OCI-LY3 (cell line): Measurements from ENCODE around the gene WIZ.

Experiments used
- EZH2phosphoT487 ChIP-seq: fragments of 200-600 bp; shearing (Covaris generic); IDR thresholded peaks from 2 replicates; pipeline ENCODE4 v1.6.1; 2018; ENCODE audit warnings: antibody characterized with exemption, mixed run types, low read depth
- TF ChIP-seq, protein P1 (sequence below): fragments of 200-600, 300-600 bp; sonication (generic); IDR thresholded peaks from 2 replicates; pipeline ENCODE4 v1.5.1; 2014; ENCODE audit warnings: antibody characterized with exemption, low read length, low read depth

- TF ChIP-seq, protein P1, sequence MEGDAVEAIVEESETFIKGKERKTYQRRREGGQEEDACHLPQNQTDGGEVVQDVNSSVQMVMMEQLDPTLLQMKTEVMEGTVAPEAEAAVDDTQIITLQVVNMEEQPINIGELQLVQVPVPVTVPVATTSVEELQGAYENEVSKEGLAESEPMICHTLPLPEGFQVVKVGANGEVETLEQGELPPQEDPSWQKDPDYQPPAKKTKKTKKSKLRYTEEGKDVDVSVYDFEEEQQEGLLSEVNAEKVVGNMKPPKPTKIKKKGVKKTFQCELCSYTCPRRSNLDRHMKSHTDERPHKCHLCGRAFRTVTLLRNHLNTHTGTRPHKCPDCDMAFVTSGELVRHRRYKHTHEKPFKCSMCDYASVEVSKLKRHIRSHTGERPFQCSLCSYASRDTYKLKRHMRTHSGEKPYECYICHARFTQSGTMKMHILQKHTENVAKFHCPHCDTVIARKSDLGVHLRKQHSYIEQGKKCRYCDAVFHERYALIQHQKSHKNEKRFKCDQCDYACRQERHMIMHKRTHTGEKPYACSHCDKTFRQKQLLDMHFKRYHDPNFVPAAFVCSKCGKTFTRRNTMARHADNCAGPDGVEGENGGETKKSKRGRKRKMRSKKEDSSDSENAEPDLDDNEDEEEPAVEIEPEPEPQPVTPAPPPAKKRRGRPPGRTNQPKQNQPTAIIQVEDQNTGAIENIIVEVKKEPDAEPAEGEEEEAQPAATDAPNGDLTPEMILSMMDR: no peak
- no peak for TF ChIP-seq EZH2phosphoT487
Measured at GRCh38 chr19:15412832-15413231, 36.9 kb downstream of the WIZ start.
